ENCODE results near the gene CCDC34. TPM values are rescaled to one million over a fixed set of nuclear protein-coding genes. Genes with fewer than 3 reads are reported as not detected.

CCDC34 gene
- total RNA-seq, 4 donors from 2014 or later: 1.8 to 4.7 (median 3.0) TPM

DNA sequence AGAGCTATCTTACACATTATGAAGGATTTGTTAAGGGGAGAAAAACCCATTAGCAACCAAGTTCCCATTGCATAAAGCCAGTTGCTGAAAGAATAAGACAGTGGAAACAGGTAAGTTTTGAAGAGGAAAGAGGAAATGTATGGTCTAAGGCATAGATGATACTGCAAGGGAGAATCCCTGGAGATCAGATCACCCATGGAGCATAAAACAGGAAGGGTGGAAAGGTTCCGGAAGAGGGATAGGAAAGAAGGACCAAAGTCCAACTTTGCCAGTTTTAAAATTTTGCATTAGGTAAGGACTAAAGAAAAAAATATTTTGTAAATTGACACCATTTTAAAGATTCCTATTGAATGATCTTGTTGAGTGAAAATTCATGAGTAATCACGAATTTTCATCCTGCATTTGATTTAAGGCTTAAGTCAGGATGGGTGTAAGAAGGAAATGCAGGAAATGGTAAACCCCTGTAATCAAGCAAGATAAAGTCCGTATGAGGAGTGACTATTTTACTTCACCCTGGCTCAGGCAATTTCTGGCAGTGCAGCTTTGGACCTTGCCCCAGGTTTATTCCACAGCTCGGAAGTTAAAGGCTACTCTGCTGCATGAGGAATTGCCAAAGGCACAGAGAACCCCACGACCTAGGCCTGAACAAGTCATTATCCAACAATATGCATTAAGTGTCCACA, 70.9 kb downstream of the CCDC34 start:
- TF ChIP-seq, protein P1, sequence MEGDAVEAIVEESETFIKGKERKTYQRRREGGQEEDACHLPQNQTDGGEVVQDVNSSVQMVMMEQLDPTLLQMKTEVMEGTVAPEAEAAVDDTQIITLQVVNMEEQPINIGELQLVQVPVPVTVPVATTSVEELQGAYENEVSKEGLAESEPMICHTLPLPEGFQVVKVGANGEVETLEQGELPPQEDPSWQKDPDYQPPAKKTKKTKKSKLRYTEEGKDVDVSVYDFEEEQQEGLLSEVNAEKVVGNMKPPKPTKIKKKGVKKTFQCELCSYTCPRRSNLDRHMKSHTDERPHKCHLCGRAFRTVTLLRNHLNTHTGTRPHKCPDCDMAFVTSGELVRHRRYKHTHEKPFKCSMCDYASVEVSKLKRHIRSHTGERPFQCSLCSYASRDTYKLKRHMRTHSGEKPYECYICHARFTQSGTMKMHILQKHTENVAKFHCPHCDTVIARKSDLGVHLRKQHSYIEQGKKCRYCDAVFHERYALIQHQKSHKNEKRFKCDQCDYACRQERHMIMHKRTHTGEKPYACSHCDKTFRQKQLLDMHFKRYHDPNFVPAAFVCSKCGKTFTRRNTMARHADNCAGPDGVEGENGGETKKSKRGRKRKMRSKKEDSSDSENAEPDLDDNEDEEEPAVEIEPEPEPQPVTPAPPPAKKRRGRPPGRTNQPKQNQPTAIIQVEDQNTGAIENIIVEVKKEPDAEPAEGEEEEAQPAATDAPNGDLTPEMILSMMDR (IDR thresholded peaks at IDR 0.05; ENCODE audit: low read depth): no peak

DNA sequence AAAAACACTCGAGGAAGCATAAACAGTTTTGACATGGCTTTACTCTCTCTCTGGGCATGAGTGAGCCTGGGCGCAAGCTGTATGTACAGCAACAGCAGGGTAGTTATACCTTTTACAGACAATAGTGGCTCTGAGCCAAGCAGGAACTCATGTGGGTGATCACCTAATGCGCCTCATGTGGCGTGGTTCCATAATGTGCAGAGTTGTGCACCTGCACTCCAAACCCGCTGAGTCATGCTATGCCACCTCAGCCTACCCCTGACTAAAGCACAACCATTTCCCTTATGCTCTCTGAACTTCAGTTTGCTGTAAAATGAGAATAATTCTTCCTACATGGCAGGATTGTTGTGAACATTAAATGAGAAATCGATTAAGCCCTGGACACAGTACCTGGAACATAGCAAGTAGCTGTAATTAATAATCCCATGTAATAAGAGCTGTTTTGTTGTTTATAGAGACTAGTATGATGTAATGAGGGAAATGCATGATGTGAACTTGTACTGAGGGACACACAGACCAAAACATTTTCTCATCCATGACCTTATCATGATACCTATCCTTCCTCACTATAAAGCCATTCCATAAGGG, 71.6 kb downstream of the CCDC34 start:
- TF ChIP-seq, protein P1 (IDR thresholded peaks at IDR 0.05; ENCODE audit: low read depth): no peak

DNA sequence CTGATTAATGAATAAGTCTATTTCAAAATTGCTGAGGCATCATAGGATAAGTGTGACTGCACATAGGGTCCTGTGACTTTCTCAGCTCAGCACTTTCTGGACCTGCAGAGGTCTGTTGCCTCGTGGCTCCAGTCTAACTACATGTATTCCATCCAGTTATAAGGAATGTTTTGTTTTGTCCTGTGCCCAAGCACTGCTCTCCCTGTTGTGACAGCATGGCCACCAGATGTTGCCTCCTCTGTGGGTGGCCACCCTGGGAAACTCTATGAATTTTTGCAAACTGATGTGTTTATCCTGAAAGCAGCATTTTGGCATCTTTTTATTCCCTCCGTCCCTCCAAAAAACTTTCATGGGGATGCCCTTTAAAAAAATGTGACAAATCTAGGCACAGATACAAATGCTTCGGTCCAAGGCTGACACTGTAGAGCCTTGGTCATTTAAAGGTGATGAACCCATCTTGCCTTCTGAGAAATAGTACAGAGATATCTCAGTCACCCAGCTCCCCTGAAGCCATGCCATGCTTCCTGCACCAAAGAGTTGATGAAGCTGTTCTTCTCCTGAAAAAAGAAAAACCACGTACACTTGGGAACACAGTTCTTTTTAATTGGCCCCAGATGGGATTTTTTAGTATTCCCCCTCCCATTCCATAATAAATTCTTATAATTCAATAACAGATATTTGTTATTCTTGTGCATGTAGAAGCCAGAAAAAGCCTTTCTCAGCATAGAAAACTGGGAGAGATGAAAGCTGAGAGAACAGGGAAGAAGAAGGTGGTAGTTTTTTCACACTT, 72.6 kb downstream of the CCDC34 start:
- TF ChIP-seq, protein P1 (IDR thresholded peaks at IDR 0.05; ENCODE audit: low read depth): no peak

Other genes starting within 250 kb of the CCDC34 start
- gene LGR4, start 109.6 kb upstream of the CCDC34 start, total RNA-seq: 100 to 1,000 TPM in 1 of 4 donors, 10 to 100 TPM in 3; 41.3 to 106 (median 48.8) TPM
- 10 to 100 TPM; 26.4 to 50.4 (median 34.0) TPM for gene LIN7C, start 143.6 kb upstream of the CCDC34 start, total RNA-seq

All from subcutaneous adipose tissue (tissue), 4 donors.